OCI-M2 (cell line): ENCODE measurements around the gene YIPF3.
A peak's percentile ranks its signal among the peaks of the same experiment; 100 is the strongest.

Experiments used
- DNase-seq: peaks from one replicate; lab custom pipeline; 2025; ENCODE audit not compliant: unreplicated experiment; lab: John Stamatoyannopoulos, UW

YIPF3 gene

DNA sequence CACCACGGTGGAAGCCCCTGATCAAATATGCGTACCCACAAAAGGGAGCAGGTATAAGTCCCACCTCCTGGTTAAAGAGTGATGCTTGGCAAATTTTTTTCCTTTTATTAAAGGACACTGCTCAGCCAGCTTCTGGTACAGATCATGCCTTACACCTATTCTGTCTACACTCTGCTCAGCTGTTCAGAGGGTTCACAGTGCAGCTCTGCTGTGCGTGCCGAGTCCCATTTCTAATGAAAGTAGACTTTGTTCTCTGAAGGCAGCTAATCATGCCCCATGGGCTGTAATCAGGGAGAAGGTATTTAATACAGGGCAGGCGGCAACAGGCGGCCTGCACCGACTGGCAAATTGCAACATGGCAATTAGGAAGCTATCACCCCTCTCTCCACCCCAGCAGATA lies 22.9 kb downstream of the YIPF3 start:
- DNase-seq = no peak

DNA sequence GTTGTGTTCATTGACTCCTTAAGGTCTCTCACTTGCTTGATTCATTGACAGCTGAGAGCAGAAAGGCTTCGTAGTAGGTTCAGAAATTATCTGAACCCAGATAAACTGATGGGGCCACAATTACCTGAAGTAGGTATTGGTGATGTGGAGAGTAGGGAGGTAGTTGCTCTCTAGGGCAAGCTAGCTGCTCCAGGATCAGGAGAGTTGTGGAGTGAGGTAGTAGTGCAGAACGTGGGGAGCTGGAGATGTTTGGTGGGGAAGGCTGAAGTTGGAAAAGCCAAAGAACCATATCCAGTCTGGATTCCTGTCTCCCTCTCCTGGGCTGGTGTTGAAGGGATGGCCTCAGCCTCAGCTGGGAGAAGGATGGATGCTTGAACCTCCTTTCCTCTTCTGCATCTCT lies 23.5 kb downstream of the YIPF3 start:
- no peak for DNase-seq

DNA sequence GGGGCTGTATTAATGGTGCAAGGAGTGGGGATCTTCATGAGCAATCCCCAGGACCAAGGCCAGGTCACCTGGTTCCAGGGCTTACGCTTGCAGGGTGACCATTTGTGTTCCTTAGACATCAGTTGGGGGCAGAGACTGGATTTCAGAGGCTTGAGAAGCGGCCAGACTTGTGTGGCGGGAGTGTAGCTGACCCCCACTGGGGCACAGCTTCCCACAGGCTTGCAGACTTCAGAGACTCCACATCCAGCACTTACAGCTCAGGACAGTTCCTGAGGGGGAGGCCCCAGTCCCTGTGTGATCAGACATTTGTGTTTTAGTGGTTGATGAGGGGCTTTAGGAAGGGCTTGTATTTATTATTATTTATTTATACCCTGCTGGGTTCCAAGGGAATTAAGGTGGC lies 24.1 kb downstream of the YIPF3 start:
- DNase-seq = no peak

DNA sequence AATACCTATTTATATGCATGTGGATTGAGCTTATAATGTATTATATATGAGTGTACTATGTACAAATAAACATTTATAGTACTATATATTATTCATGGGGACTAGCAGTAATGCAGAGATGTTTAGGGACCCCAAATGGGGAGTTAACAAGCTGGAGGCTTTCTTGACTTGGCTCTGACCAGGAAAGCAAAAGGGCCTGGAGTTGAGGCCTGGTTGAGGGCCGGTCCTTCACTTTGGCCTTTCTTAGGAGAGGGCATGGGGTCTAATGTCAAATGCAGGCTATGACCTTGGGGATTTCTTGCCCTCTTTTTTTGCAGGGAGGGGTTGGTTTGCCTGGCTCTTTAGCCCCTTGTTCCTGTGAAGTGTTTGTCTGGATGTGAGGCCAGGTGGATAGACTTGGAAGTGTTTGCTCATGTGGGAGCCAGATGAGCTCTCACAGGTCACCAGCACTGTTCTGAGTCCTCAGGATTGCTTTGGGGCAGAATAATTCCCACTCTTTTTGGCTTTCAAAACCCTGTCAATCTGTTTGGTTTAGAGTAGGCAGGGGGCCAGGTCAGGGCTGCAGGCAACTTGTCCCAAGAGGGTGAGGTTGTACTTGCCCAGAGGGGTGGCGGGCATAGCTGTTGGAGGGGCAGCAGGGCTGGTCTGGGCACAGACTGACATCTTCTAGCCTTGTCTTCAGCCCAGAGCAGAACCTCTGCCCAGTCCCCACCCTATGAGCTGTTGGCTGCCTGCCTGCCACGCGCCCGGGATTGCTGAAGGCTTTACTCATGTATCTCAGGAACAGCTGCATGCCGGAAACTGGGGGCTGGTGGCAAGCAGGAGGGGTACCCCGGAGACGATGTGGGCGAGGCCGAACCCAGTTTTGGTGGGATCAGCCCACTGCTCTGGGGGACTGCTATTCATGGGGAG lies 24.7 kb downstream of the YIPF3 start:
- no peak for DNase-seq

DNA sequence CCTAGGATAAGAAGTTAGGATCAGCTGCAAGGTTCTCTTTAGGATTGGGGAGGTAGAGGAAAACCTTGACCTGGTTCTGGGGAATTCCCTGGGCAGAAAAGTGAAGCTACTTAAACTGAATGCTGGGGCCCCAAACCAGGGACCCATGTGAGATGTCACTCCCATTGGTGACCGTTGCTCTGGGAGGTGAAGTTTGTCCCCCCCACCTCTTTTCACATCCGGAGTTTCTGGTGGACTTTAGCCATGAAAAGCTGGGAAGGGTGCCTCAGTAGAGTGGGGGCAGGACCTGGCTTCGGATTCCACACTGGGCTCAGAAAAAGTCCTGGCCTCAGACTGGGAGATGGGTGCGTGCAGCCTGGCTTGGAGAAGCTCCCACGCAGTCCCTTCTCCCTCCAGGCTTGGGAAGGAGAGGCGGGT lies 26.2 kb downstream of the YIPF3 start:
- no peak for DNase-seq

DNA sequence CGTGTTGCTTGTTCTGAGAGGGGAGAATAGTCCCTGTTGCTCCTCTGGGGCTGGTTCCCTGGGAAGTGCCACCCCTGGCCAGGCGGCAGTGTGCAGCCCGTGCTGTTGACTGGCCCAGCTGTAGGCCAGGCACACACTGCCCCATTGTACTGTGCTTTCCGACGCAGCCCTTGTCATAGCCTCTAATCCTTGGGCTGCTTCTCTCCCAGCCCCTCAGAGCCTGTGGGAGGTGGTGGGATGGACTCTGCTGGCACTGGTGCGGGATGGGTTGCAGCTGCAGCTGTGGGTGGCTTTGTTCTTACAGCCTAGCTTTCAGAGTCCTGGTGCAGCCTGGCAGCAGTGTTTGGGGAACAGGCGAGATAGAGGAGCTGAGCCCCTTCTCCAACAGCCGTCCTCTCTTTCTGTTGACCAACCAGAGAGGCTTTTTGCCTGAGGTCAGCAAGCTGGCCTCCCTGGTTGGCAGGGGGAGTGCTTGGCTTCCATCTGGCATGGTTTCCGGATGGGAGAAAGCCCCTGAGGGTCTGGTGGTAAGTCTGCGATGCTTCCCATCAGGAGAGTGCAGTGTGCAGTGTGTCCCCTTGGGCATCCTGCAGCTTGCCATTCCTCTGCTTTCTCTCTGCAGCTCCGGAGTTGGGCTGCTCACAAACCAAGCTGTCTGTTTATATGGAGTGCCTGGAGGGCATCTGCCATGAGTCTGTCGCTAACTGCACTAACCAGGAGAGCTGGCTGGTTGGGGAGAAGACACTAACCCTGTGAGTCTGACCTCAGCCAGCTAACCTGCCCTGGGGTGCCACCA lies 27.3 kb downstream of the YIPF3 start:
- DNase-seq = no peak

DNA sequence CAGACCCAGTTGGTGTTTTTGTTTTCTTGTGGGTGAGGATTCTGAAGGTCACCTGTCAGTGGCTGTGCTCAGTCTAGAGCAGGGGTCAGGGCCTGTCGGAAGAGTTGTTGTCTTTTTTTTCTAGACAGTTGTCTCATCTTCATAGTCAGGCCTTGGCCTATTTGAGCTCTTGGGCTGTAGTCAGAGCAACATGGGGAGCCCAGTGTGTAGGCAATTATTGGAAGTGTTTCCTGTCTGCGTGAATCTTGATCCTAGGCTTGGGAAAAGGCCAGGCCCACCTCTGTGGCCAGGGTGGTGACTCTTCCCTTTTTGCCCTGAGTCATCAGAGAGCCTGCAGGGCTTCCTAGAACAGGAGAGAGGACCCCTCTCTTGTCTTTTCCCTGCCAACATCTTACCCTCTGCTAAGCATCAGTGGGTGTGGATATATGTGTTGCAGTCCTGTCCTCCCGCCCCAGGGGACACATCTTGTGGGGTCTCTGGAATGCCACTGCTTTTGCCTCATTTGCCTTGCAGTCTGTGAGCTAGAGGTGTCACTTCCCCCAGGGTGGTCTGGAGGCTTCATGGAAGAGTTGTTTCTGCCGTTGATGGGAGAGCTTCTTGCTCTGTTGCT lies 28.0 kb downstream of the YIPF3 start:
- DNase-seq = no peak

DNA sequence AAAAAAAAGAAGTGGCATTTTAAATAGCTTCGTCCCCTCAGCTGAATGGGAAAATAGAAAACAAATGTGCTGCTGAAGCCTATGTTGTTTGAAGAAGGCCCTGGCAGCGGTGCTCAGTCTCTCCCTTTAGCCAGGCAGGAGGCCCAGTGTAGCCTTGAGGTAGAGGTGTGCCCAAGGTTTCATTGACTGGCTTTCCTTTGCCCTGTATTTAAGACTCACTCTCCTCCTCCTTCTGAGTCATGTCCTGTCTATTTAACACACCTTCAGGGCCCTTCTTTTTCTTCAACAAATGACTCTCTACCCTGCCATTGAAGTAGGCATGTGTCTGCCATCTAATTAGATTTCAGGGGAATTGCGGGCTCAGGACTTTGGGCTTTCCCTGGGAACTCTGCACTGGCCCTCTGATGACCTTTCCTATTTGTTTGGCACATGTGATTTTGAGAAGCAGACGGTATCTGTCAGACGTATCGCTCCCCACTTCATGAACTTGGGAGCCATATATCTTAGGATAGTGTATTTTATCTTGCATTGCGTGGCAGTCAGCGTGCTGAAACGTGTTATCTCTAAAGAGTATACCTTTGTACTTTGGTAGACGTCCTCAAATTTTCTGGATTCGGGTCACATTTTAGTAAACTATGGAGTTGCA lies 35.0 kb downstream of the YIPF3 start:
- DNase-seq = no peak

DNA sequence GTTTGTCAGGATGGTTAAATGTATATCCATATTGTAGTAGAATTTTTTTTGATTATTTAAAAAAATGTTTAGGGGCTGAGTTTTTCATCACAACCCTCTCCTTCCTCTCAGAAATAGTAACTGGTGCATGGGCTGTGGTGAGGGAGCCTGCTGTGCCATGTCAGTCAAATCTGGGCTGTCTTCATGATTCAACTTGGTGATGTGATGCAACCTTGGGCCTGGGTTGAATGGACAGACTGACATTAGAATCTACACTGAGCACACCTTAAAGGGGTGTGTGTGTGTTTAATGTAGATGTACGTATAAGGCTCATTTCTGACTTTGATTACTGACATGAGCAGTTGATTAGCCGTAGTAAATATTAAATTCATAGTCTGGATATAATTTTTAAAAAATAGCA lies 35.7 kb downstream of the YIPF3 start:
- DNase-seq = no peak

DNA sequence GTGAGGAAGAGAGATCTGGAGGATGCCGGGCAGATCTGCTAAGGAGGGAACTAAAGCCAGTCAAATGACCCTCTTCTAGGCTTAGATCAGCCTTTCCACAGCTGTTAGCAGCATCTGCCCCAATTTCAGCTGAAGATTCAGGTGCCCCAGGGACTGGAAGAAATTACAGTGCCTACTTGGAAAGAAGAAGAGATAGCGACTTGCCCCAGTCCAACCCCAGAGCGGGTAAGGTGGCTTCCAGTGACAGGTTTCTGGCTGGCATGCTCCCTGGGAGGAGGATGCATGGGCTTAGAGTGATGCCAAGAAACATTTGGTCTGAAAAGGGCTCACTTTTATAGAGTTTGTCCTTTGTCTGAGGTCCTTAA lies 38.7 kb downstream of the YIPF3 start:
- DNase-seq = no peak

DNA sequence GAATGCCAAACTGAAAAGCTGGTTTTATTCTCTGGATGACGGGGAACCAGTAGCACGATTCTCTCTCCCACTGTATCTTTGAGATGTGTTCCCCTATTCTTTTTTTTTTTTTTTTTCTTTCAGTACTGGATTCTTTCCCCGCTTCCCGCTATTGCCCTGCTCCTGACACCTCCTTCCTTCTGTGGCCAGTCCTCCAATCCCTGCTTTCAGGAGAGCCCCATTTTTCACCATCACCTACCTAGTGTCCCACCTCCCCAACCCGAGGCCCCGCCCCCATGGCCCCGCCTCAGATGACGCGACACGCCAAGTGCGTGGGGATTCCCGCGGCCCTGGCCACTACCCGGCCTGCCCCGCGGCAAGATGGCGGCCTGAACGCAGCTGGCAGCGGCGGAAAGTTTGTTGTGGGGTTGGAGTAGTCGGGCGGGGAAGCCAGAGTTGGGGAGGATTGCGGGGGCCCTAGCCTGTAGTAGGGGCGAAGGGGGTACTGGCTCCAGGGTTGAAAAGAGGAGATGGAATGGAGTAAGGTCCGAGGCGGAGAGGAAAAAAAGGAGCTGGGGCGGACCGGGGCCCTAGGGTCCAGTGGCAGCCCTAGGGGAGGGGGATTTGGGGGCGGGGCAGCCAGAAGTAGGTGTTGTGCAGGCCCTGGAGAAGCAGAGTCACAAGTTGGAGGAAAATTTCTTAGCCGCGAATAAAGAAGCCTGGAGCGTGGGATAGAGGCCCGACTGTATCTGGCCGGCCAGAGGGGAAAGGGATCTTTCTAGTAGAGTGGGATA lies 39.3 kb downstream of the YIPF3 start, which contains the start of gene TJAP1:
TJAP1 (plus strand) TSS at position 336 of the 773 bp plus-strand sequence. CDS start 21,432 bp downstream, outside the sequence.
- DNase-seq = peak; percentile 39

DNA sequence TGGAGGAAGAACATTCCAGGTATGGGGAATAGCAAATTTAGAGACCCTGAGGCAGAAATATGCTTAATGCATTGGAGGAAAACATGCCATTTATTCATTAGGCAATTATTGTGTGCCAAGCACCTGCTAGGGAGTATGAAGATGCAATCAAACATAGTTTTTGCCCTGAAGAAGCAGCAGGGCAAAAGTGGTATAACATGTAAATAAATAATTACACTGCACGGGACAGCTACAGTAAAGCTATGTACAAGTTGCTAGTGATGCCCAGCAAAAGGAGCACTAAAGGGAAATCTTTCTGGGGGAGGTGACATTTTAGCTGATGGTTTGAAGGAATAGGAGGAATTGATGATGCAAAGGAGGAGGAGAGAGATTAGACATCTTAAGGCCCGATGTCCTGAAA lies 40.0 kb downstream of the YIPF3 start:
- no peak for DNase-seq

DNA sequence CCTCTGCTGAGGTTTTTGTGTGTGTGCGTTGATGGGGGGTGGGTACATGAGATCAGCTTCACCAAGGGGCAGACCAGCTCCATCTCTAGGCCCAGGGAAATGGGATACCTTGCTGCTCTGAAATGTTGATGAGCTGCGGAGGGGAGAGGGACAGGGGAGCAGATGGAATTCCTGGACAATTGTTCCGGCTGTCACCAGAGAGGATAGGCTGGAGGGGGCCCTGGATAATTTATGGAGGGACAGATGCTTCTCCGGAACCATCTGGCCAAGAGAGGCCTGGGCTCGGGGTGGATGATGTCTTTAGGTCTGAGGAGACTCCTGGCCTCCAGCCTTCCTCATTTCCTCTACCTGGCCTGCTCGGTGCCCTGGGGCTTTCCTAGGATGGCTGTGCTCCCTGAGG lies 41.2 kb downstream of the YIPF3 start:
- no peak for DNase-seq

DNA sequence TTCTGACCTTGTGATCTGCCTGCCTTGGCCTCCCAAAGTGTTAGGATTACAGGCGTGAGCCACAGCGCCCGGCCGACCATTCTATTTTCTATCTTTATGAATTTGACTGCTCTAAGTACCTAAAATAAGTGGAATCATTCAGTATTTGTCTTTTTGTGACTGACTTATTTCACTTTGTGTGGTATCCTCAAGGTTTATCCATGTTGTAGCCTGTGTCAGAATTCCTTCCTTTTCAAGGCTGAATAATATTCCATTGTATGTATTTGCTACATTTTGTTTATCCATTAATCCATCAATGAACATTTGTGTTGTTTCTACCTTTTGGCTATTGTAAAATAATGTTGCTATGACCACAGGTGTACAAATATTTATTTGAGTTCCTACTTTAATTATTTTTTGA lies 44.2 kb downstream of the YIPF3 start:
- no peak for DNase-seq

DNA sequence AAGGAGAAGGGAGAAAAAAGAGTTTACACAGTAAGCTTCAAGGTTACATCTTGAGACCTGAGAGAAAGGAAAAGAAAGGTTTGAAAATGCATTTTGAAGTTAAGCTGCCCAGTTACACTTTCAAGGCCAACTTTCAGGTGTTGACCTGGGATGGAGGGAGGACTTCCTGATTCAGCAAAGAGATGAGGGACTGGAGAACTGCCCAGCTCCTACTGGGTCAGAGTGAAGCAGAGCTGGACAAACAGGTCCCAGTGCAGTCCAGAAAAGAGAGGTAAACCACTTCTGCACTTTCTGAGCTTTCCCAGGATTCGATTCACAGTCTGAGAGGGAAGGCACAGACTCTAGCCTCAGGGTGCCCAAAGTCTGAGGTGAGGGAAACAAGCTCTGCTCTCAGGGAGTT lies 45.3 kb downstream of the YIPF3 start:
- DNase-seq = no peak

DNA sequence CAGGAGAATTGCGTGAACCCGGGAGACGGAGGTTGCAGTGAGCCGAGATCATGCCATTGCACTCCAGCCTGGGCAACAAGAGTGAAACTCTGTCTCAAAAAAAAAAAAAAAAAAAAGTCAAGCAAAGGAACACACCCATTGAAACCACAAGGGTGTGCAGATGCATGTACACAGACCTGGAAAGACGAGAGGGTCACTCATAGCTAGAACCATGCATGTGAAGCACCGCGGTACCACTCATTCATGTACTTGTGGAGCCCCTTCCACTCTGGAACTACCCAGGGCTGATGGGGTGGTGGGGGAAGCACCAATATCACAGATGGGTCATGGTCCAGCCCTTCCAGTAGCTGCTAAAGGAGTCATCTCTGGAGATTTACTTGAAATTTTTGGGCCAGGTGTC lies 46.8 kb downstream of the YIPF3 start:
- no peak for DNase-seq

DNA sequence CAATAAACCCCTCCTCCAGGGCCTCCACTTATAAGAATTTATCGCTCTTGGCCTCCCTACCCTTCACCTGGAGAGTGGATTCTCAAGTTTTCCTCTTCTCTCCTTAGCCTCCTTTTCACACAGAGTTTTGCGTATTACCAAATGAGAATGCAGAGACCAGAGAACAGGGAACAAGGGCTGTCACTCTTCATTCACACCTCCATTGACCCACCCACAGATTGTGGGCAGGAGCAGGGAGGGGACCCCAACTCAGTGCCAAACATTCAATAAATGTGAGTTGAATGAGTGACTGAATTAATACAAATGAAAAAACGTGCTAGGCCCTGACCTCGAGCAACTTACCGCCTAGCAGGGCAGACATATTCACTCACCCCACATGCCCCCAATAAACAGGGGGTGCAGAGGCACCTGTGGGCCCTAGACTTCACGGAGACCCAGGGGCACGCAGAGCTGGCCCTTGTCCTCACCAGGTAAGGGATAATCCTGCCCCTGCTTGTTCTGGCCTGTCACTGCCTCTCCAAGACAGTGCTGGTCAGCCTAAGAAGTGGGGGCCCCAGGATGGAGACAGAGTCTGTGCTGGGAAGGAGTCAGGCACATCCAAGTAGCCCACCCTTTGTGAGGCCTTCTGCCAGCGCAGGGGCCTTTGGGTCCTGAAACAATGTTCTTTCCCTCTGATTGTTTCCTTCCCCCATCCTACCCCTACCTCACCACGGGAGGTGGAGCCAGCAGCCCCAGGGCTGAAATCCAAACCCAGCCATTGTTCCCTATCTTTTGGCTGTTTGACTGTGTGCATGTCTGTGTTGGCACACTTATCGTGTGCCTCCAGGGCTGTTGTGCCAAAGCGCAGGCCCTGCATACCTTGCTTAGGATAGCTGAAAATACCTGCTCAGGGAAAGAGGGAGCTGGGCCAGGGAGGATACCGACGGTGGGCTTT lies 47.7 kb downstream of the YIPF3 start:
- no peak for DNase-seq

DNA sequence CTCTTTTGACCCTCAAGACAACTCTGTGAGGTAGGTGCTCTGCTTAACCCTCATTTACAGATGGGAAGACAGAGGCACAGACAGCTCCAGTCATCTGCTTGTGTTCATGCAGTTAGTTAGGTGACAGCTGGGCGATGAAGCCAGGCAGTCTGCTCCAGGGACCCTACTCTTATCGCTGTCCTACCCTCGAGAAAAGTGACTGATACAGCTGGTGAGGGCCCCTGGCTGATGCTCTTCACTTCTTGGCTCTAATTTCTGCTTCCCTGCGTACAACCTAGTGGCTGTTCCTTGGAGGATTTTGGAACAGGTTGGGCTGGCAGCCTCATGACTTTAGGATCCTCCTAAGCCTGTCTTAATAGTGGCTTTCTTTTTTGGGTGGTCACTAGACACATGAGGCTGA lies 48.5 kb downstream of the YIPF3 start:
- DNase-seq = no peak

DNA sequence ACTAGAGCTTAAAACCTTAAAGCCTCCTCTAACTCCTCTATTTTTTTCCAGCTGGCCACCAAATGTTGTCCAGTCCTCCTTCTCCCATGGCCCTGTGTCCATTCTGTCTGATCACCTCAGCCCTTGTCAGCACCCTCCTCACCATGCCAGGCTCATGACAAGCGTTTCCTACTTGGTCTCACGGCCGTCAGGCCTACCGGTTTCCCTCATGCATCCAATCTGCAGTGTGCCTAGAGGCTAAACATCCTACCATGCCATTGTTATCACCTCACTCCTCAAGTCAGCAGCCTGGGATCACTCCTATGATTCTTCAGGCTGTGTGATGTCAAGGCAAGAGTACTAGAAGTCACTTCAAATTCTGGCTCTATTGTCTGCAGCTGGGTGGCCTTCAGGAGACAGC lies 49.0 kb downstream of the YIPF3 start:
- DNase-seq = no peak
